DMS53 (cell line): Measurements from ENCODE around the gene HINT3.
A peak's percentile ranks its signal among the peaks of the same experiment; 100 is the strongest.
"Not testable (repeated sequence)": the region's sequence is repeated elsewhere in the genome, so short reads cannot be mapped to it uniquely, and the experiment has no call there.

Experiments used
- DNase-seq: peaks from one replicate; lab custom pipeline; 2025; lab: John Stamatoyannopoulos, UW

HINT3 gene

DNA sequence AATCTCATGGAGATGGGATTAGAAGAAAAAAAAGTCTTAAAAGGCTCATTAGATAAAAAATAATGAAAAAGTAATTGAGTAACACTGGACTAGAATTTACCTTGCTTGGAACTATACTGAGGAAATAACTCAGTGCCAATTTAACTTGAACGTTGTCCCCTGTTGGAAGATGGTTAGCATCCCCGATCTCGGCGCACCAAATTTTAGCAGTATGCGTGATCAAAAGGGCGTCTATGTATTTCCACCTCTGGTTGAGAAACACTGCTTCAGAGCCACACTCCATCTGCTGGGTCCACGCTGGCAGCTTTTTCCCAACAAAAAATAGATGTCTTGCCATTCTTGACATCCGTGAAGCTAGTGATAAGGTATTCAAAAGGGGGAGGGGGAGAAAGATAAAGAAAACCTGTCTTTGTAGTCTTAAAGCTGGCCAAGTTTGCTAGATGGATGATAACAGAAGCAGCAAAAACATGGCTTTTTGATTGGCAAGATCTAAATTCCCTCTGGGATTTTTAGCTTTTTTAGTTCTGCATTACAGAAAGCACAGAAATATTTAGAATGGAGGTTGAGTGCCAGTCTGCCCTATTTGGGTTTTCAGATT lies 6.4 kb downstream of the HINT3 start:
- no peak for DNase-seq

DNA sequence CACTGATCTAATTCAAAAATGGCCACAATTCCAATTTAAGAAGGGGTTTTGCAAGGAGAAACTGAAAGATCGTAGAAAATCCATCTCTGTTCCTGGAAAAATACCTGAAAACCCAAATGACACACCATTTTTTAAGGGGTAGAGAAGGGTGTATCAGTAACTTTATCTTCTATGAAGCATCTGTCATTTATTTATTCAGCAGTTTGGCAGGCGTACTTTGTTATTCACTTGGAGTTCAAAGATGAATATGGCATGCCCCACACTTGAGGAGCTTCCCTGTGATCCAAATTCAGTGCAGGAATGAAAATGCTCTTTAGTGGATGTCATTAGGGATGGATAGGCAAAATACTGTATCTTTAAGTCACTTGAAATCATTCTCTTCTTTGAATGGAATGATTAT lies 7.2 kb downstream of the HINT3 start:
- no peak for DNase-seq

DNA sequence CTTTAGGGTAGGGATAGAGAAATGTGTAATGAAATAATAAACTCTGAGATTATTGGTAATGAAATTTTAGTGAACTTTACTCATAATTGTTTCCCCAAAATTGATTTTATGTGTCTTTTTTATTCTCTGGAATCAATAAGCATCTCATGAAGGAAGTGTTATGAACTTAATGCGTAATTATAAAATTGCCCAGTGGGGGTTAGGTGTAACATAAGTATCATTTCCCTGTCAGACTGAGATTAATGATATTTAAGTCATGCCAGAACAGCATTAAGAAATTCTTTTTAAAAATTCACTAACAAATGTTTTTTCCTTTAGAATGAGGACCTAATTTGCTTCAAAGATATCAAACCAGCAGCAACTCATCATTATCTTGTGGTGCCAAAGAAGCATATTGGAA lies 10.0 kb downstream of the HINT3 start:
- DNase-seq = no peak

DNA sequence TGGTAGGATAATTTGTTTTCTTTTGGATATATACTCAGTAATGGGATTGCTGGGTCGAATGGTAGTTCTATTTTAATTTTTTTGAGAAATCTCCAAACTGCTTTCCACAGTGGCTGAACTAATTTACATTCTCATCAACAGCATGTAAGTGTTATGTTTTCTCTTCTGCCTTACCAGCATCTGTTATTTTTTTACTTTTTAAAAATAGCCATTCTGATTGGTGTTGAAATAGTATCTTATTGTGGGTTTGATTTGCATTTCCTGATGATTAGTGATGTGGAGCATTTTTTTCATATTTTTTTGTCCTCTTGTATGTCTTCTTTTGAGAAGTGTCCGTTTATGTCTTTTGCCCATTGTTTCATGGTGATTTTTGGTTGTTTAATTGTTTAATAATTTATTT lies 11.9 kb downstream of the HINT3 start:
- no peak for DNase-seq

DNA sequence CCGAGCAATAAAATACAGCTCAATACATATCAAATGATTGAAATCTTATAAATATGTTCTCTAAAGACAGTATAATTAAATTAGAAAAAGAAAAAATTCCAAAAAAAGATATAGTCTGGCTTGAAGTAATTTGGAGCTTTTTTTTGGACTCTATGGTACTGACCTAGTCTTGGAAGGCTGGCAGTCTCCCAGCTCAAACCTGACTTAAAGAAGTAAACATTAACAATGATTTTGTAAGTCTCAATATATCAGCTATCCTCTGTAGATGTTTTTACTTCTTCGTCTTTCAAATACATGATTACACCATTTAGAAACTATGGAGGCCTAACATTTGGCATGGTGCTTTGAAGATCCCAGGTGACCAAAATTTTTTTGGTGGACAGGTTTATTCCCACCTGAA lies 14.2 kb downstream of the HINT3 start:
- no peak for DNase-seq

DNA sequence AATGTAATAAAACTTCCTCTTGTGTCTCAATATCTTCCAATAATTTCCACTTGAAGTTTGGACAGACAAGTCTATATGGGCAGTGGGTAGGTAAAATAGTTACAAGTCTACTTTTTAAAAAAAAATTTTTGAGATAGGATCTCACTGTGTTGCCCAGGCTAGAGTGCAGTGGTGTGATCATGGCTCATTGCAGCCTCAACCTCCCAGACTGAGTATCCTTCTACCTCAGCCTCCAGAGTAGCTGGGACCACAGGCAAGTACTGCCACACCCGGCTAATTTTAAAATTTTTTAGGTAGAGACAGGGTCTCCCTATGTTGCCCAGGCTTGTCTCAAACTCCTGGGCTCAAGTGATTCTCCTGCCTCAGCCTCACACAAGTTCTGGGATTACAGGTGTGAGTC lies 15.9 kb downstream of the HINT3 start:
- DNase-seq = not testable (repeated sequence)

DNA sequence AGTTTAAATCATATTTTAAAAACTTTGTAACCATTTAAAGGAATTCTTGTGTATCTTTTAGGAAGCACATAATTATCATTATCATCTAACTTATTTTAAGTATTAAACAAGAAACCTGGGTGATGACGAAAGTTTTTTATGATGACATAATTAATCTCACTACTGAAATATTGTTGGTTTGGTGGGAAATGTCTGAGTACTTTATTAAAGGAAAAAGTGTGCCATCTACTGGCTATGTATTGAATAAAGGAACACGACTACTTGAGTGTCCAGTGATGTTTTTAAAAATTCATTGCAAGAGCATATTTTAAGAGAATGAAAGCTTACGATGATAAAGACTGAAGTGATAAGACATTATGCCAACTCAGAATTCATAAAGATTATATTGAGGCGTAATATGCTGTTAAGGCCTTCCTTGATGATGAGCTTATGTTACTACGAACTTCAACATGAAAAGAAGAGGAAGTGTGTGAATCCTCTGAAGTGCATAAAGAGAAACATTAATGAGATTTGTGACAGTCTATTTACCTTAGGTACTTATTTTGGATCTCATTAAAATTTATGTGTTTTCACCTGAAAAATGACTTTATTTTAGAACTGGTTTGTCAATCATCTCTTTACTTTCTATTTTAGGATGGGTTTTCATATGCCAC lies 17.8 kb downstream of the HINT3 start:
- DNase-seq = peak; percentile 68

DNA sequence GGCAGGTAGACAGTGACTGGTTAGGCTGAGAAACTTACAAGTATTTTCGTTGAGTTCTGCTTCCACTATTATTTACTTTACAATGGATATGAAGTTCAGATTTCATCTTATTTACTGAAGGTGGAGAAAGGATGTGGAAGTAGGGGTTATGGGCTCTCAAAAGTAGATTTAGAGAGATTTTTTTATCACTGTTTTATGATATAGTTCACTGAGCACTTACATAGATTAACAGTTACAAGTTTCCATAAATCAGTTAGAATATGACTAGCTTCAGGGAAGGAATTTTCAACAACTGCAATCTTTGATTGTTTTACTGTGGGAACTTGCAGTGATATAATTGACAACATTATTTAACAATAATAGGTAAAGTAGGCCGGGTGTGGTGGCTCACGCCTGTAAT lies 22.5 kb downstream of the HINT3 start:
- no peak for DNase-seq

DNA sequence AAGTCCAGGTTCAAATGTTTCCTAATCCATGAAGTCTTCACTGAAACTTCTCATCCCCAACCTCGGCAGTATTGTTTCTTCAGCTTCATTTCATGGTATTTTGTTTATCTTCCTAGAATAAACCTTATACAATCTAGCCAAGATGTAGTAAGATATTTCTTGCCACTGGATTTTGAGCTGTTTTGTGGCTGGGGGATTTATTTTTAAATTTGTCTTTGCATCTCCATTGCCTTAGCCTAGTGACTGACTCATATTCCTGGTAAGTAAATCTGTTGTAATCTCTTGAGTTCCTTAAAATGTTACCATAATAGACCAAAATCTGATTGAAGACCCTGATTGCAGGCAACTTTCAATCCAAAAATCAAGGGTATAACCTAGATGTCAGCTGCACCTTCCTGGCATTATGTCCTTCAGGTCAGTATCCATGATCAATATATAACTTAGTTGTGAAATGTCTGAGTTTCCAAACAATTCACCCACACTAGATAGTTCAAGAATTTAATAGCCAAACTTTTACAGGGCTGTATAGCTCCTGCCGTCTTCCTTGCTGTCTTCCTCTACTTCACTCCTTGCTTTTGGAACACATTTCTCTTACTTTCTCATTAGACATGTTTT lies 25.1 kb downstream of the HINT3 start:
- no peak for DNase-seq

DNA sequence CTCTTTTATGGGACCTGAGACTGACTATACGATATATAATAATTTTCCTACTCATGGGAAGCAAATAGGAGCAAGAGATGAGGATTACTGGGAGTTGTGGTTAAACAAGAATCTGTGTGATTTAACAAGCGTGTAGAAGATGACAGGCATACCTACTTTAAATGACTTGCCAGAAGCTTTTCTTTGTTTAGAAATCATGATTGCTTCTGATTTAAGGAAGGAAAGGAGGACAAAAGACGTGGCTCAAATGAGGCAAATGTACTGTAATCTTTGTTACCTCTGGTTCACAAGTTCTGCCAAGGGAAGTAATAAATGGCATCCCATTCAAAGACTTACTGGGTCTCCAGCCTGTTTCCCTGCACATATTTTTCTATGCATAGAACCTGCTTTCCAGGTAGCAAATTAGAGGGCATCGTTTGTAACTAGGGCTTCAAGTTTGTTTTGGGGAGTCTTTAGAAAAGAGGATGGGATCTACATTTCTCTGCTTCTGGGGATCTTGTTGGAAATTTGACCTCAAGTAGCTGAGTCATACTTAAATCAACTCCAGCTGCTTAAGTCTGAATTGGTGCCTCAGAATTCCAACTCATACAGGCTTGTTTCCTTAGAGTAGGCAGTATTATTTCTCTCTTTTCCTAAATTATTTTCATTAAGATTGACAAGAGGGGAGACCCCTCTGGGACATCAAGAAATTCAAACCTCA lies 26.8 kb downstream of the HINT3 start:
- peak; percentile 33 for DNase-seq

DNA sequence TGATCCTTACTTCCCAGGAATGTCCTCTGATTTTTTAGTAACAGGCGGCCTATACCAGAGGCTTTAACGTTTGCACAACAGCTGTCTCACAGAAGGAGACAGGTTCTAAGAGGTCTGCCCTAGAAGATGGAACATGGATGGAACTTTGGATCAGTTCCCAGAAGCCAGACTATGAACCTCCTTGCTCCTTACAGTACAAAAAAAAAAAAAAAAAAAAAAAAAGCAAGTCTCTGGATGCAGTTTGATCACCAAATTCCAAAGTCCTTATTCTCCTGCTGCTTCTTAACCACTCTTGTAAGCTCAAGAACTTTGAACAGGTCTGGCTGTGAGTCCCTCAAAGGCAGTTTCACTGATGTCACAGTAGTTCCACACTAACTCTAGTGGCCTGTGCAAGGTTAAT lies 27.7 kb downstream of the HINT3 start:
- DNase-seq = no peak

DNA sequence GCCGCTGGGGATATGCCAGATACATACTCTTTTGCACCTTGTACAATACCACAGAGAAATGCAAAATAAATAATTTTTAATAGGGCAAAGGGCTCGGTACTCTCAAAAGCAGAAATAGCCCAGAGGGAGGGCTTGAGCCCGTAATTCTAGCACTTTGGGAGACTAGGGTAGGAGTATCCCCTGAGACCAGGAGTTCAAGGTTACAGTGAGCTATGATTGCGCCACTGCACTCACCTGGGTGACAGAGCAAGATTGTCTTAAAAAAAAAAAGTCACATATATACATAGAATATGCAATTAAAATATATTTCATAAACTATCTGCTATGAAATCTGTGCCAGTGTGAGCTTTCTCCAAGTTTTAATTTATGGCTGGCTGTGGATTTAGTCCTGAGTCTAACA lies 29.0 kb downstream of the HINT3 start:
- DNase-seq = peak; percentile 14

DNA sequence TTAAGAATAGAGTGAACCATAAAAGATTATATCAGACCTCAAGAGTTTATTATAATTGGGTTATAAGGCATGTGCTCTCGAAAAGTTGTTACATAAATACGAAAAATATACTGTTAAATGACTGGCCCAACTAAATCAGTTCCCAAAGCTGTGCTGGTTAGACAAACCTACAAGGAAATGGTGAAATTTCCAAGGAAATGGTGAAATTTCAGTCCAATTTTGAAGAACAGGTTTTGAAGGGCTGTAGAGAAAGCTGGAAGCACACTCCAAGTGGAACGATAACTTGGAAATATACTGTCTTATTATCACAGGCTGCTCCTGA lies 29.4 kb downstream of the HINT3 start:
- no peak for DNase-seq

DNA sequence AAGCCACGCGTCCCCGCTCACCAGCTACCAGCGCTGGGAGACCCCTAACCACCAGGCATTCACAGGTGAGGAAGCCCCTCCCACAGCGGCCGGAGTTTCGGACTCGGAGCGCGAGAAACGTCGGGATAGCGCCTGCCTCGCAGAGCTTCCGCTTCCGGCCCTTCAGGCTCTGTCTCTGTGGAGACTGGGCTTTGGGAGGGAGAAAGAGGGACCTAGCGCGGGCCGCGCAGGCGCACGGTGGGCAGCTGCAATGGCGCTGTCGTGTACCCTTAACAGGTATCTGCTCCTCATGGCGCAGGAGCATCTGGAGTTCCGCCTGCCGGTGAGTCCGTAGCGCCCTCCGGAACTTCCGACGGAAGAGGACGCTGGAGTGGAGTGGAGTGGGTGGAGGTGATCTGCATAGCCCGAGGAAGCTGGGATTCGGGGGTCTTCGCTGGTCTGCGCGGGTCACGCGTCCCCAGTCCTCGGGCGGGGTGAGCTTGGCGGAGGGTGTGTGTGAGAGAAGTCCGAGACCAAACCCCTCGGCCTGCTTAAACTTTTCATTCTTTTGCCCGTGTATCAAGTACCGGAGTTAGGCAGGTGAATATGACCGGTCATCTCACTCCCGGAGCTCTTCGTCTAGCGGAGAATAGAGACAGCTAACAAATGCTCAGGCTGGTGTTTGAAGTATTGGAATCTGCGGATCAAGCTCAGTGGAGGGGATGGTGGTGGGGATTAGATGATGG lies 29.9 kb downstream of the HINT3 start, which contains the start of gene TRMT11:
Gene TRMT11 (plus strand): TSS at position 240 of the 725 bp plus-strand sequence. CDS start 11 bp downstream, at position 251.
- peak; percentile 96 for DNase-seq

DNA sequence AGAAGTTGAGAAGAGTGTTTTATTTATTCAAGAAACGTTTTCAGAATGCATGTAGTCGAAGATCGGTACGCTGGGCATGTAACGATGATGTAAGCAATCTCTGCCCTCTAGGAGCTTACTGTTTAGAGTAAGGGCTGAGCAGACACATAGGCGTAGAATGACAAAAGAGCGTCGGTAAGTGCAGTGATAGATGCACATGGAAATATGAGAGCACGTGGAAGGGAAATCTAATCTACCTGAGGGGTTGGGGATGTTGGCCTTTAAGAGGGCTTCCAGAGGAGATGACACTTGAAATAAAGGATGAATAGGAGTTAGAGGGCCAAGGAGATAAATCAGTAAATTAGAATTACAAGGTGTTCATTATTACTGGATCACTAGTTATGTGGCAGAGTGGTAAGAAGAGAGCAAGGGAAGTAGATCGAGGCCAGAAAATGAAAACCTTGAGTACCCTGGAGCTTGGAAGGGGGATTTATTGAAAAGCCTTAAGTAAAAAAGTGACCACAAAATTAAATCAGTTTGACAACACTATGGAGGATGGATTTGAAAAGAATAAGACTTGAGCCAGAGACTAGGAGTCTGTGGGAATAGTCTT lies 30.6 kb downstream of the HINT3 start:
- DNase-seq = peak; percentile 62

DNA sequence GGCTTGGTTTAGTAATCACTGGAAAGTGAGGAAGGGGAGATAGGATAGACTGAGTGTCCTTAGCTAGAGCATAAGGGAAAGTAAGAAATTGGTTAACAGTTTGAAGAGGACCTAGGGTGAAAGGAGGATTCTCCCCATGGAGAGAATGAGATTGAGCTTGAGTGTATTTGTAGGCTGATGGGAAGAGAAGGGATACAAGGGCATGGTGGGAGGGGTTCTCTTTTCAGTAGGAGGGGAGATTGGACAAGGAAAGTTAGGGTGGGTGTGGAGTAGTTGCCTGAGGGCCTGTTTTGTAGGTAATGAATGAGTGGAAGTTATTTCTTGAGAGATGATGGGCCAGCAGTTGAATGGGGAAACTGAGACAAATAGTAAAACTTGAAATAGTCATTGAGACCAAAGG lies 31.7 kb downstream of the HINT3 start:
- no peak for DNase-seq

DNA sequence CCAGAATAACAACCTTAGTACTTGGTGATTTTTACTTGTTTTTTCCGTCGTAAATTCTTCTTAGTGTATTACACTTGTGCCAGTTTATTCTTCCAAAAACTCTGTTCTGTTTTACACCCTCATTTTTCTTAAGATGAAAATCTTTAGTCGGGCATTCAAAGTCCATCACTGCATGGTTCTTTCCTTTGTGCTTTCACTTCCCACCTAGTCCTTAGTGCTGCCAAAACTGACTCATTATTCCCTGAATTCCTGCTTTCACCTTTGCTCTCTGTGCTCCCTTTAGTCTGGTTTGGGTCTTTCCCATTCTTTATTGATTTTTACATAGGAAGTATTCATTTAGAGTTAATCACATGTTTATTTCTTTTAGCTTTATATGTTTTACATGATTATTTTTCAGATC lies 33.1 kb downstream of the HINT3 start:
- DNase-seq = no peak

DNA sequence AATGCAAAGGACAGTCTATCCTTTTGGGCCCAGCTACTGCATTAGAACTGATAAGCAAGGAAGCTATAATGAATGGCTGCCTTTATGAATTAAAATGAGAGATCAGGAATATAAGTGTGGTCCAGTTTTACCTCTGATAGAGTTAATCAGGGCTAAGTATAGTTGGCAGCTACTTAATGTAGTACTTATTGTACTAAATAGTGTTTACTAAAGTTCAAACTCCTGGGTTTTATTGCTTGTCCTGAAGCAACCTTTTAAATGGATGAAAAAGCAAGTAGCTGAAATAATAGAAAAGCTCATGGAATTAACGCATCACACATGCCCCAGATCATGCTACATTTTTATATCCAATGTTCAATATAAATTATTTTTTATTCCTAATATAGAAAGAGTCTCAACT lies 35.1 kb downstream of the HINT3 start:
- no peak for DNase-seq

DNA sequence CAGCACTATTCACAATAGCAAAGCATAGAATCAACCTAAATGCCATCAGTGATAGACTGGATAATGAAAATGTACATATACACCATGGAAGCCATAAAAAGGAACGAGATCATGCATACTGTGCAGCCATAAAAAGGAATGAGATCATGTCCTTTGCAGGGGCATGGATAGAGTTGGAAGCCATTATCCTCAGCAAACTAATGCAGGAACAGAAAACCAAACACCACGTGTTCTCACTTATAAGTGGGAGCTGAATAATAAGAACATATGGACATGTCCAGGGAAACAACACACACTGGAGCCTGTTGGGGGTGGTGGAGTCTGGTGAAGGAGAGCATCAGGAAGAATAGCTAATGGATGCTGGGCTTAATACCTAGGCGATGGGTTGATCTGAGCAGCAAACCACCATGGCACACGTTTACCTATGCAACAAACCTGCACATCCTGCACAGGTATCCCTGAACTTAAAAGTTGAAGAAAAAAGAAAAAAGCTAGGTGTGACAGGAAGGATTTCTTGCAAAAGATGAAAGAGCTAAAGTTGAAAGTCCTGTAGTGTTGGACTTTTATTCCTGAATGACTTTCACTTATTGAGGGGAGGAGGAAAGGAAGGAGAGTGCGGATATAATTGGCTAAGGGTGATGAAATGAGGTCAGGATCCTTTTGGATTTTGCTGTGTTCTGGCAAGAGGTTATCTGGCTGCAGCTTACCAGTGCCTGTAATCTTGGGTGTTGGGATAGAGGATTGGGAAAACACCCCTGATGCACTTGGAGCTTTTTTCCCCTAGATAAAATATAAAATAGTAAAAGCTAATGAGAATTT lies 38.3 kb downstream of the HINT3 start:
- peak; percentile 7 for DNase-seq

DNA sequence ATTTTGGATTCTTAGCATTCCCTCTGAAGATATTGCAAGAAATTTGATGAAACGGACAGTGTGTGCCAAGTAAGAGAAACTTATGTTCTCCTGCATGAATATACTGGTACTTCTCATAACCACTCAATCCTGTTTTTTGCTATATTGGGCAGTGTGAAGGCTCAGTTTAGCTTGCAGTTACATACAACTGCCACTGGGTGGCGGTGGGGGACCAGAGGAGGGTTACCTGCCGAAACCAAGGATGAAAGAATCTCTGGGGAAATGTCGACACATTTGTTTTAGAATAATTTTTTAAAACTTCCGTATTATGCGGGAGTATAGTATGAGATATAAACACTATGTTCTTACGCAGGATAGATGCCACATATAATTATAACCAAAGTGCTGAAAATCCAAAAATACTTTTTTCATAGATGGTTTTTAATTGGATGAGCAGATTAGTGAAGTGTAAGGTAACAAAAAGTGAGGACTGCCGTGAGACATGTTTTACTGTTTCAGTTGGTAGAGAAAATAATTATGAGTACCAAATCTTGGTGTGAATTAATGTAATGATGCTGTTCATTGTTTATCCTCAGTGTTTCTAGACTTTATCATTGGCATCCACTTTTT lies 39.5 kb downstream of the HINT3 start:
- peak; percentile 81 for DNase-seq
